HepG2 (cell line): Measurements from ENCODE around the gene AARS2. TPM values are rescaled to one million over a fixed set of nuclear protein-coding genes. Genes with fewer than 3 reads are reported as not detected.
"Not testable (repeated sequence)": the region's sequence is repeated elsewhere in the genome, so short reads cannot be mapped to it uniquely, and the experiment has no call there.

Source experiments
- ATAC-seq: fragments of 200-7000 bp; cut with Tn5 transposase; 3 replicates; pipeline ENCODE4 v1.9.1; 2020; ENCODE audit warnings: mild to moderate bottlenecking, moderate library complexity
- BruUV-seq: library from RNA; stranded (reverse); fragments of 400-500 nt; replicated peaks from 2 replicates; lab custom pipeline; 2021; lab: Mats Ljungman, UMichigan
- CTCF ChIA-PET: fragments of 300-600 bp; formaldehyde crosslinking; extraction: SDS; loops from one replicate; lab custom pipeline; 2021; ENCODE audit warnings: low total read pairs, inconsistent platforms, low intra/inter-chr PET ratio; lab: Yijun Ruan, JAX
- POLR2A ChIA-PET: fragments of 350-600 bp; sonication (Branson Sonifier 250); formaldehyde crosslinking; loops from one replicate; lab custom pipeline; 2020; ENCODE audit warnings: antibody characterized with exemption, inconsistent platforms; lab: Yijun Ruan, JAX
- DNase-seq: peaks from one replicate; pipeline ENCODE4 v3.0.0-alpha.2; 2015; ENCODE audit warnings: low spot score
- FAIRE-seq: peaks from 3 replicates; lab custom pipeline; 2011; peaks lifted over from hg19 to GRCh38; lab: Jason Lieb, UNC
- H2AFZ ChIP-seq: one replicate; pipeline ENCODE4 v1.6.1; 2011; ENCODE audit warnings: low read length, inconsistent platforms
- H3K27ac ChIP-seq: fragments of 300-600 bp; 3 replicates; pipeline ENCODE4 v1.8.0; 2011; ENCODE audit warnings: mixed run types, mild to moderate bottlenecking, mixed read lengths, low read length, inconsistent platforms; ENCODE audit not compliant: insufficient read depth; ENCODE audit errors: extremely low read length
- H3K27me3 ChIP-seq, 2 experiments: fragments of 200-600 bp in 1 of 2; 2 replicates in 1 of 2; 3 replicates in 1 of 2; pipeline versions ENCODE4 v1.6.0 to v1.8.0; 2011; ENCODE audit warnings: low read length in 2 of 2, mild to moderate bottlenecking in 2 of 2, moderate library complexity in 2 of 2, inconsistent platforms in 1 of 2; ENCODE audit not compliant: insufficient read depth in 2 of 2, control insufficient read depth in 1 of 2
- H3K36me3 ChIP-seq, 2 experiments: fragments of 200-600 bp in 1 of 2; replicated peaks in 1 of 2; 2 replicates in 1 of 2; 3 replicates in 1 of 2; pipeline versions ENCODE4 v1.5.1 to v1.8.0; 2011; ENCODE audit warnings: low read length in 2 of 2, inconsistent platforms in 1 of 2; ENCODE audit not compliant: insufficient read depth in 2 of 2, control insufficient read depth in 1 of 2
- H3K4me1 ChIP-seq: 2 replicates; pipeline ENCODE4 v1.5.1; 2012; ENCODE audit warnings: low read length, inconsistent platforms; ENCODE audit not compliant: insufficient read depth
- H3K4me2 ChIP-seq: 2 replicates; pipeline ENCODE4 v1.6.0; 2011; ENCODE audit warnings: low read depth, low read length, inconsistent platforms
- H3K4me3 ChIP-seq, 3 experiments: fragments of 200-600 bp in 1 of 3; sonication (generic), shearing (Covaris generic) in 1 of 3; replicated peaks in 1 of 3; 2 replicates each; pipeline ENCODE4 v1.5.1; 2011 to 2016; ENCODE audit warnings: low read length in 3 of 3, inconsistent platforms in 2 of 3, low read depth in 2 of 3, mild to moderate bottlenecking in 2 of 3, control low read depth in 1 of 3, mixed read lengths in 1 of 3; ENCODE audit not compliant: insufficient read depth in 1 of 3
- H3K79me2 ChIP-seq: one replicate; pipeline ENCODE4 v1.6.1; 2011; ENCODE audit warnings: low read length, inconsistent platforms; ENCODE audit not compliant: insufficient read depth
- H3K9ac ChIP-seq: 2 replicates; pipeline ENCODE4 v1.6.0; 2011; ENCODE audit warnings: mild to moderate bottlenecking, low read depth, low read length, inconsistent platforms; ENCODE audit not compliant: insufficient read depth
- H3K9me3 ChIP-seq: 2 replicates; pipeline ENCODE4 v1.5.1; 2012; ENCODE audit warnings: mild to moderate bottlenecking, low read length
- H4K20me1 ChIP-seq: 2 replicates; pipeline ENCODE4 v1.6.0; 2011; ENCODE audit warnings: inconsistent platforms, mild to moderate bottlenecking, low read length, moderate library complexity; ENCODE audit not compliant: insufficient read depth
- MAFG ChIP-seq: sonication (generic); formaldehyde crosslinking; IDR thresholded peaks from 2 replicates; pipeline ENCODE4 v1.5.1; 2020; ENCODE audit warnings: mild to moderate bottlenecking, missing genetic modification reagents
- MATR3 ChIP-seq: sonication (generic); formaldehyde crosslinking; IDR thresholded peaks from 2 replicates; pipeline ENCODE4 v1.4.0; 2020; ENCODE audit warnings: missing genetic modification reagents
- MED8 ChIP-seq: sonication (generic); formaldehyde crosslinking; IDR thresholded peaks from 2 replicates; pipeline ENCODE4 v1.8.1; 2023; ENCODE audit warnings: mild to moderate bottlenecking, missing genetic modification reagents; ENCODE audit not compliant: insufficient replicate concordance
- NCOR1 ChIP-seq: fragments of 200-600 bp; sonication (generic); IDR thresholded peaks from 2 replicates; pipeline ENCODE4 v1.7.0; 2017; ENCODE audit warnings: antibody characterized with exemption, low read length, borderline replicate concordance
- SKI ChIP-seq: fragments of 450-650 bp; IDR thresholded peaks from one replicate; pipeline ENCODE4 v1.6.1; 2018; ENCODE audit warnings: mild to moderate bottlenecking; ENCODE audit not compliant: partially characterized antibody
- ZNF878 ChIP-seq: sonication (generic); formaldehyde crosslinking; IDR thresholded peaks from 2 replicates; pipeline ENCODE4 v1.8.1; 2023; ENCODE audit warnings: mild to moderate bottlenecking, missing genetic modification reagents, moderate library complexity
- WGBS: methylation state at CpG from one replicate; pipeline ENCODE4 v1.1.6; 2017; ENCODE audit warnings: low lambda C conversion rate; 5-methylcytosine and 5-hydroxymethylcytosine counted together
- in situ Hi-C: cut with HindIII; loops from 2 replicates; pipeline ENCODE4 v1.10.0; 2017; ENCODE audit warnings: low pct_unique_long_range_greater_than_20kb; ENCODE audit not compliant: extremely low pct_ligation_motif_present
- intact Hi-C: fragments of 100-400 bp; cut with micrococcal nuclease; formaldehyde crosslinking; loops from one replicate; pipeline ENCODE4 v1.10.0; 2022; ENCODE audit not compliant: unreplicated experiment
- polyA plus RNA-seq, 8 experiments: library from polyadenylated mRNA; depleted of rRNA in 3 of 8; stranded (reverse) in 7 of 8; unstranded in 1 of 8; fragments of >200 nt; fragmentation: Illumina TruSeq in 4 of 8; extraction: Trizol in 4 of 8; gene quantifications; 2 replicates each; pipeline versions ENCODE4 v1.2.1 to v1.2.3, GENCODE V29; 2011 to 2016; ENCODE audit warnings: low read depth in 4 of 8, missing spikeins in 1 of 8, mixed read lengths in 1 of 8; ENCODE audit not compliant: insufficient read depth in 1 of 8
- total RNA-seq, 5 experiments: library from RNA; depleted of rRNA; stranded (reverse); fragments of >200 nt; fragmentation: Illumina TruSeq; extraction: Trizol; gene quantifications; 2 replicates each; pipeline ENCODE4 v1.2.3, GENCODE V29; 2016; ENCODE audit warnings: low read depth in 1 of 5
- TF ChIP-seq, protein P1 (sequence below): sonication (generic); formaldehyde crosslinking; IDR thresholded peaks from 2 replicates; pipeline ENCODE4 v1.4.0; 2020; ENCODE audit warnings: low read depth, missing genetic modification reagents

Gene AARS2
- total and polyA plus RNA-seq, 2 of the 13 experiments (the other 11 are each of a cell fraction or from before 2014, with no cell fraction given), result 7.5 to 24.1 TPM

DNA sequence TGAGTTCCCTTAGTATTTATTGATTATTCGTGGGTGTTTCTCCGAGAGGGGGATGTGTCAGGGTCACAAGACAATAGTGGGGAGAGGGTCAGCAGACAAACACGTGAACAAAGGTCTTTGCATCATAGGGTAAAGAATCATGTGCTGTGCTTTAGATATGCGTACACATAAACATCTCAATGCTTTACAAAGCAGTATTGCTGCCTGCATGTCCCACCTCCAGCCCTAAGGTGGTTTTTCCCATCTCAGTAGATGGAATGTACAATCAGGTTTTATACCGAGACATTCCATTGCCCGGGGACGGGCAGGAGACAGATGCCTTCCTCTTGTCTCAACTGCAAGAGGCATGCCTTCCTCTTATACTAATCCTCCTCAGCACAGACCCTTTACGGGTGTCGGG lies 15.1 kb upstream of the AARS2 start:
- H2AFZ ChIP-seq, POLR2A ChIA-PET: not testable (repeated sequence)
- TF ChIP-seq, protein P1, sequence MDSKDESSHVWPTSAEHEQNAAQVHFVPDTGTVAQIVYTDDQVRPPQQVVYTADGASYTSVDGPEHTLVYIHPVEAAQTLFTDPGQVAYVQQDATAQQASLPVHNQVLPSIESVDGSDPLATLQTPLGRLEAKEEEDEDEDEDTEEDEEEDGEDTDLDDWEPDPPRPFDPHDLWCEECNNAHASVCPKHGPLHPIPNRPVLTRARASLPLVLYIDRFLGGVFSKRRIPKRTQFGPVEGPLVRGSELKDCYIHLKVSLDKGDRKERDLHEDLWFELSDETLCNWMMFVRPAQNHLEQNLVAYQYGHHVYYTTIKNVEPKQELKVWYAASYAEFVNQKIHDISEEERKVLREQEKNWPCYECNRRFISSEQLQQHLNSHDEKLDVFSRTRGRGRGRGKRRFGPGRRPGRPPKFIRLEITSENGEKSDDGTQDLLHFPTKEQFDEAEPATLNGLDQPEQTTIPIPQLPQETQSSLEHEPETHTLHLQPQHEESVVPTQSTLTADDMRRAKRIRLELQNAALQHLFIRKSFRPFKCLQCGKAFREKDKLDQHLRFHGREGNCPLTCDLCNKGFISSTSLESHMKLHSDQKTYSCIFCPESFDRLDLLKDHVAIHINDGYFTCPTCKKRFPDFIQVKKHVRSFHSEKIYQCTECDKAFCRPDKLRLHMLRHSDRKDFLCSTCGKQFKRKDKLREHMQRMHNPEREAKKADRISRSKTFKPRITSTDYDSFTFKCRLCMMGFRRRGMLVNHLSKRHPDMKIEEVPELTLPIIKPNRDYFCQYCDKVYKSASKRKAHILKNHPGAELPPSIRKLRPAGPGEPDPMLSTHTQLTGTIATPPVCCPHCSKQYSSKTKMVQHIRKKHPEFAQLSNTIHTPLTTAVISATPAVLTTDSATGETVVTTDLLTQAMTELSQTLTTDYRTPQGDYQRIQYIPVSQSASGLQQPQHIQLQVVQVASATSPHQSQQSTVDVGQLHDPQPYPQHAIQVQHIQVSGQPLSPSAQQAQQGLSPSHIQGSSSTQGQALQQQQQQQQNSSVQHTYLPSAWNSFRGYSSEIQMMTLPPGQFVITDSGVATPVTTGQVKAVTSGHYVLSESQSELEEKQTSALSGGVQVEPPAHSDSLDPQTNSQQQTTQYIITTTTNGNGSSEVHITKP (CRISPR knock-in tag), result 0 out of 2 replicates have a peak, but pooled peaks have one; percentile 52

DNA sequence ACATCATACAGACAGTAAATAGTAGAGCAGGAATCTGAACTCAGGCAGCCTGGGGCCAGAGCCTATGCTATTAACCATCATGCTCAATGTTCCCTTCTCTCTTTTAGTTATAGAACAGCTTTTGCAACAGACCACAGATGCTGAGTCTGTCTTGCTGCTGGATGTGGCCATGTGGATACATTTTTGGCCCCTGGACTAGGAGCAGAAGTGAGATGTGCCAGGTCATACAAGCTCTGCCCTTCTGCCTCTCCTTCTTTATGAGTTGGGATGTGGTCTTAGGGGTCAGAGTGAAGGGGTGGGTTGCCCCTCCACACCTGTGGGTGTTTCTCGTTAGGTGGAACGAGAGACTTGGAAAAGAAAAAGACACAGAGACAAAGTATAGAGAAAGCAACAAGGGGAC lies 14.6 kb upstream of the AARS2 start:
- no peak overlapping the region for H3K4me2 ChIP-seq
- H3K9ac ChIP-seq, result no peak overlapping the region
- TF ChIP-seq MED8 (no peak), SKI (no peak), MAFG (CRISPR knock-in tag) (no peak), NCOR1 (no peak), MATR3 (CRISPR knock-in tag) (no peak), ZNF878 (no peak)
- H3K27me3 ChIP-seq, result peaks cover 3 to 56% of the 10 kb centered on the region in 2 experiments; a peak in 4 of 5 replicates
- no peaks in the 10 kb centered on the region for H3K4me1 ChIP-seq
- POLR2A ChIA-PET, result no interaction called here
- H3K27ac ChIP-seq, result no peak overlapping the region
- H3K4me3 ChIP-seq, result no peak overlapping the region
- FAIRE-seq, result no peak
- WGBS, result 0% methylated on average over 2 of the region's 2 CpGs
- no peak overlapping the region for H2AFZ ChIP-seq
- no TSS peak for BruUV-seq
- intact Hi-C loops (no loop called here), in situ Hi-C loops (no loop called here)
- ATAC-seq, result no peak
- CTCF ChIA-PET, result no interaction called here
- no peaks in the 10 kb centered on the region for H3K9me3 ChIP-seq
- no peaks in the 10 kb centered on the region for H4K20me1 ChIP-seq
- no peaks in the 10 kb centered on the region for H3K36me3 ChIP-seq
- no peaks in the 10 kb centered on the region for H3K79me2 ChIP-seq
- no peak for DNase-seq

More for the DNA sequence above, 15.1 kb upstream of the AARS2 start:
- H3K9me3 ChIP-seq, CTCF ChIA-PET, FAIRE-seq, H3K4me1 ChIP-seq, in situ Hi-C loops, H3K27ac ChIP-seq, intact Hi-C loops, H3K4me2 ChIP-seq, H3K79me2 ChIP-seq, H4K20me1 ChIP-seq, ATAC-seq, BruUV-seq, H3K4me3 ChIP-seq, H3K36me3 ChIP-seq, DNase-seq, H3K9ac ChIP-seq: not testable (repeated sequence)
- 8% methylated on average over 7 of the region's 9 CpGs for WGBS
- H3K27me3 ChIP-seq, result peaks cover 3 to 57% of the 10 kb centered on the region in 2 experiments; a peak in 4 of 5 replicates
